ENCODE results near the gene DLG3. TPM values are rescaled to one million over a fixed set of nuclear protein-coding genes. Genes with fewer than 3 reads are reported as not detected.

Gene DLG3
- total and polyA plus RNA-seq, 10 of the 15 experiments (the other 5 are each of a cell fraction or from before 2014, with no cell fraction given): 1.3 to 32.2 (median 3.9) TPM

GRCh38 chrX:70485466-70485865 is 40.8 kb downstream of the DLG3 start:
- no peak for TF ChIP-seq RAD51 (IDR thresholded peaks at IDR 0.05)
- TF ChIP-seq, protein P1, sequence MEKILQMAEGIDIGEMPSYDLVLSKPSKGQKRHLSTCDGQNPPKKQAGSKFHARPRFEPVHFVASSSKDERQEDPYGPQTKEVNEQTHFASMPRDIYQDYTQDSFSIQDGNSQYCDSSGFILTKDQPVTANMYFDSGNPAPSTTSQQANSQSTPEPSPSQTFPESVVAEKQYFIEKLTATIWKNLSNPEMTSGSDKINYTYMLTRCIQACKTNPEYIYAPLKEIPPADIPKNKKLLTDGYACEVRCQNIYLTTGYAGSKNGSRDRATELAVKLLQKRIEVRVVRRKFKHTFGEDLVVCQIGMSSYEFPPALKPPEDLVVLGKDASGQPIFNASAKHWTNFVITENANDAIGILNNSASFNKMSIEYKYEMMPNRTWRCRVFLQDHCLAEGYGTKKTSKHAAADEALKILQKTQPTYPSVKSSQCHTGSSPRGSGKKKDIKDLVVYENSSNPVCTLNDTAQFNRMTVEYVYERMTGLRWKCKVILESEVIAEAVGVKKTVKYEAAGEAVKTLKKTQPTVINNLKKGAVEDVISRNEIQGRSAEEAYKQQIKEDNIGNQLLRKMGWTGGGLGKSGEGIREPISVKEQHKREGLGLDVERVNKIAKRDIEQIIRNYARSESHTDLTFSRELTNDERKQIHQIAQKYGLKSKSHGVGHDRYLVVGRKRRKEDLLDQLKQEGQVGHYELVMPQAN (conservative IDR thresholded peaks at IDR 0.05): no peak
- TF ChIP-seq MTA2 (IDR thresholded peaks at IDR 0.05; ENCODE audit: low read depth): no peak
- TF ChIP-seq TARDBP (IDR thresholded peaks at IDR 0.05; ENCODE audit: borderline replicate concordance): no peak
- no peak for TF ChIP-seq IKZF1 (conservative IDR thresholded peaks at IDR 0.05)
- no peak for TF ChIP-seq MXI1 (IDR thresholded peaks at IDR 0.05; ENCODE audit: low read depth, low read length)
- TF ChIP-seq KDM1A (IDR thresholded peaks at IDR 0.05; ENCODE audit: borderline replicate concordance): no peak
- no peak for TF ChIP-seq RFX5 (IDR thresholded peaks at IDR 0.05; ENCODE audit: low read depth, low read length)
- TF ChIP-seq SMC3 (IDR thresholded peaks at IDR 0.05; ENCODE audit: borderline replicate concordance, low read length): no peak
- no peak for TF ChIP-seq NFYB (IDR thresholded peaks at IDR 0.05; ENCODE audit: insufficient read depth, low read depth, low read length)
- TF ChIP-seq TCF12 (IDR thresholded peaks at IDR 0.05; ENCODE audit: low read depth, low read length): no peak
- TF ChIP-seq, protein P2, sequence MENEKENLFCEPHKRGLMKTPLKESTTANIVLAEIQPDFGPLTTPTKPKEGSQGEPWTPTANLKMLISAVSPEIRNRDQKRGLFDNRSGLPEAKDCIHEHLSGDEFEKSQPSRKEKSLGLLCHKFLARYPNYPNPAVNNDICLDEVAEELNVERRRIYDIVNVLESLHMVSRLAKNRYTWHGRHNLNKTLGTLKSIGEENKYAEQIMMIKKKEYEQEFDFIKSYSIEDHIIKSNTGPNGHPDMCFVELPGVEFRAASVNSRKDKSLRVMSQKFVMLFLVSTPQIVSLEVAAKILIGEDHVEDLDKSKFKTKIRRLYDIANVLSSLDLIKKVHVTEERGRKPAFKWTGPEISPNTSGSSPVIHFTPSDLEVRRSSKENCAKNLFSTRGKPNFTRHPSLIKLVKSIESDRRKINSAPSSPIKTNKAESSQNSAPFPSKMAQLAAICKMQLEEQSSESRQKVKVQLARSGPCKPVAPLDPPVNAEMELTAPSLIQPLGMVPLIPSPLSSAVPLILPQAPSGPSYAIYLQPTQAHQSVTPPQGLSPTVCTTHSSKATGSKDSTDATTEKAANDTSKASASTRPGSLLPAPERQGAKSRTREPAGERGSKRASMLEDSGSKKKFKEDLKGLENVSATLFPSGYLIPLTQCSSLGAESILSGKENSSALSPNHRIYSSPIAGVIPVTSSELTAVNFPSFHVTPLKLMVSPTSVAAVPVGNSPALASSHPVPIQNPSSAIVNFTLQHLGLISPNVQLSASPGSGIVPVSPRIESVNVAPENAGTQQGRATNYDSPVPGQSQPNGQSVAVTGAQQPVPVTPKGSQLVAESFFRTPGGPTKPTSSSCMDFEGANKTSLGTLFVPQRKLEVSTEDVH (IDR thresholded peaks at IDR 0.05; ENCODE audit: low read depth, partially characterized antibody): no peak
- TF ChIP-seq, protein P3, sequence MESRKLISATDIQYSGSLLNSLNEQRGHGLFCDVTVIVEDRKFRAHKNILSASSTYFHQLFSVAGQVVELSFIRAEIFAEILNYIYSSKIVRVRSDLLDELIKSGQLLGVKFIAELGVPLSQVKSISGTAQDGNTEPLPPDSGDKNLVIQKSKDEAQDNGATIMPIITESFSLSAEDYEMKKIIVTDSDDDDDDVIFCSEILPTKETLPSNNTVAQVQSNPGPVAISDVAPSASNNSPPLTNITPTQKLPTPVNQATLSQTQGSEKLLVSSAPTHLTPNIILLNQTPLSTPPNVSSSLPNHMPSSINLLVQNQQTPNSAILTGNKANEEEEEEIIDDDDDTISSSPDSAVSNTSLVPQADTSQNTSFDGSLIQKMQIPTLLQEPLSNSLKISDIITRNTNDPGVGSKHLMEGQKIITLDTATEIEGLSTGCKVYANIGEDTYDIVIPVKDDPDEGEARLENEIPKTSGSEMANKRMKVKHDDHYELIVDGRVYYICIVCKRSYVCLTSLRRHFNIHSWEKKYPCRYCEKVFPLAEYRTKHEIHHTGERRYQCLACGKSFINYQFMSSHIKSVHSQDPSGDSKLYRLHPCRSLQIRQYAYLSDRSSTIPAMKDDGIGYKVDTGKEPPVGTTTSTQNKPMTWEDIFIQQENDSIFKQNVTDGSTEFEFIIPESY (IDR thresholded peaks at IDR 0.05): no peak
- TF ChIP-seq TCF7 (IDR thresholded peaks at IDR 0.05; ENCODE audit: borderline replicate concordance): no peak
- TF ChIP-seq BCL11A (IDR thresholded peaks at IDR 0.05; ENCODE audit: low read depth, low read length): no peak
- no peak for TF ChIP-seq SP1 (IDR thresholded peaks at IDR 0.05; ENCODE audit: low read depth, low read length)
- Histone ChIP-seq H3K27ac (ENCODE audit: control insufficient read depth, insufficient read depth) (no peak overlapping the region), H3K79me2 (ENCODE audit: control insufficient read depth, insufficient read depth, low read length) (no peaks in the 10 kb centered on the region), H3K4me3 (no peak overlapping the region), H4K20me1 (ENCODE audit: control insufficient read depth, insufficient read depth) (no peaks in the 10 kb centered on the region), H3K9me3 (replicated peaks; ENCODE audit: control insufficient read depth, insufficient read depth, low read length) (no peaks in the 10 kb centered on the region), H3K4me1 (ENCODE audit: control insufficient read depth, insufficient read depth, low read length) (no peaks in the 10 kb centered on the region), H3K36me3 (ENCODE audit: control insufficient read depth in 2 of 2, insufficient read depth in 2 of 2, low read length in 1 of 2) (no peaks in the 10 kb centered on the region), H3K27me3 (replicated peaks in 1 of 2; ENCODE audit: control insufficient read depth in 2 of 2, insufficient read depth in 2 of 2, low read length in 1 of 2) (no peaks in the 10 kb centered on the region), H3K4me2 (ENCODE audit: control insufficient read depth, insufficient read depth) (no peak overlapping the region), H3K9ac (ENCODE audit: control insufficient read depth, insufficient read depth, low read length) (no peak overlapping the region), H2AFZ (ENCODE audit: control insufficient read depth, low read depth, low read length) (no peak overlapping the region)
- CTCF ChIA-PET: no interaction called here
- ATAC-seq: no peak
- POLR2A ChIA-PET: no interaction called here
- FAIRE-seq: no peak
- no peak for DNase-seq (ENCODE audit: low read depth, low spot score)
- intact Hi-C loops (cut with micrococcal nuclease; ENCODE audit: unreplicated experiment): no loop called here
- WGBS (ENCODE audit: insufficient coverage, insufficient replicate concordance, low lambda C conversion rate, missing lambda C conversion rate): 31% methylated on average over 7 of the region's 7 CpGs
- RAD21 ChIA-PET (ENCODE audit: unreplicated experiment): no interaction called here
- SMC1A ChIA-PET (ENCODE audit: uncharacterized antibody, unreplicated experiment): no interaction called here
- no TSS peak for BruUV-seq (replicated peaks)
- in situ Hi-C loops (cut with MboI): no loop called here
